AG09319 (cell line): ENCODE data around the gene CSPG5.

Source experiments
- DNase-seq: peaks from one replicate; pipeline ENCODE4 v3.0.0-alpha.2; 2010; ENCODE audit warnings: low read depth; ENCODE audit errors: extremely low read depth
- TF ChIP-seq, protein P1 (sequence below): IDR thresholded peaks from 2 replicates; pipeline ENCODE4 v1.5.1; 2011; ENCODE audit warnings: low read depth, mild to moderate bottlenecking, inconsistent platforms, low read length, moderate library complexity

The CSPG5 gene

DNA sequence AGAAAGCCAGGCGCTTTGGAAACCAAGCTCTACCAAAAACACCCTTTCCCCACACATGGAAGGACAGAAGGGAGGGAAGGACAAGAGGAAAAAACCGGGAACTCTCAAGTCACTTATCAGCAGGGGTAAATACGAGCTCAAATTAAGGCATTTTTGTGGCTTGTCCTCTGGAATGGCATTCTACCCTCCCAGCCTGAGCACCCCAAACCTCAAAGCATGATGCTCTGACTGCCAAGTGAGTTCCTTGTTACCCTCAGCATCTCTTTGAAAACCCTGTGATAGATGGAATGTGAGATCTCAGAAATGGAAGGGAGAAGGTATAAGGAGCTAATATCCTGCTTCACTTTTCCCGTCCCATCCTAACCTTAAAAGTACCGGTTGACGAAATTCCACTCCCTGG, 8.1 kb upstream of the CSPG5 start:
- no peak for DNase-seq
- TF ChIP-seq, protein P1, sequence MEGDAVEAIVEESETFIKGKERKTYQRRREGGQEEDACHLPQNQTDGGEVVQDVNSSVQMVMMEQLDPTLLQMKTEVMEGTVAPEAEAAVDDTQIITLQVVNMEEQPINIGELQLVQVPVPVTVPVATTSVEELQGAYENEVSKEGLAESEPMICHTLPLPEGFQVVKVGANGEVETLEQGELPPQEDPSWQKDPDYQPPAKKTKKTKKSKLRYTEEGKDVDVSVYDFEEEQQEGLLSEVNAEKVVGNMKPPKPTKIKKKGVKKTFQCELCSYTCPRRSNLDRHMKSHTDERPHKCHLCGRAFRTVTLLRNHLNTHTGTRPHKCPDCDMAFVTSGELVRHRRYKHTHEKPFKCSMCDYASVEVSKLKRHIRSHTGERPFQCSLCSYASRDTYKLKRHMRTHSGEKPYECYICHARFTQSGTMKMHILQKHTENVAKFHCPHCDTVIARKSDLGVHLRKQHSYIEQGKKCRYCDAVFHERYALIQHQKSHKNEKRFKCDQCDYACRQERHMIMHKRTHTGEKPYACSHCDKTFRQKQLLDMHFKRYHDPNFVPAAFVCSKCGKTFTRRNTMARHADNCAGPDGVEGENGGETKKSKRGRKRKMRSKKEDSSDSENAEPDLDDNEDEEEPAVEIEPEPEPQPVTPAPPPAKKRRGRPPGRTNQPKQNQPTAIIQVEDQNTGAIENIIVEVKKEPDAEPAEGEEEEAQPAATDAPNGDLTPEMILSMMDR = no peak

DNA sequence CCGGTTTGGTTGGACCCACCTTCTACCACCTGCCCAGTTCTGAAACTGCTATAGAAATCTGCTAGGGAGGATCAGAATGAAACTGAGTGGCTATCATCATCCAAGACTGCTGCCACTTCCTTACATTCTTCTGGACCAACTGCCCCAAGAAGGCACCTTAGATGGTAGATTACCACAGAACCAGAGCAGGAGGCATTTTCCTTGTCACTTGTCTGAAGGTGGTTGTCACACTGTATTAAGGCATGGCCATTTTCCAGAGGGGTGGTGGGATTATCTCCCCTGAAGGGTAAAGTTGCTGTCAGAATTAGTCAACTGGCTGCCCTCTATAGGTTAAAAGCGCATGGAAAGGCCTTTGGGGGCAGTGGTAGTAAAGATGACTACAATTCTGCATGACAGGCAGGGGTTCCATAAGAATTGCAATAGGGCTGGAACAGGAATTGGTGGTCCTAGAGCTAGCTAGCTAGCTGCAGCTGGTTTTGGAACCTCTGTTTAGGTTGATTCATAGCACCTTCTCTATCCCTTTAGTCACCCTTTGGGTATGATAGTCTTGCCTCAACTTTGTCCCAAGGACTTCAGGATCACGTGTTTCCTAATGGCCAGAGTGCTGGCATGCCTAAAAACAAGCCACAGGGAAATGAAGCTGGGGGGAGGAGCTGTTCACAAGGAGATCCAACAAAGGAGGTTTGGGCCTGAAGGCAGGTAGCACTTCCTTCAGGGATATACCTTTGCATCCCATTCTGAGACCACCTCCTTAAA, 4.8 kb upstream of the CSPG5 start:
- DNase-seq = no peak
- TF ChIP-seq, protein P1 = no peak

DNA sequence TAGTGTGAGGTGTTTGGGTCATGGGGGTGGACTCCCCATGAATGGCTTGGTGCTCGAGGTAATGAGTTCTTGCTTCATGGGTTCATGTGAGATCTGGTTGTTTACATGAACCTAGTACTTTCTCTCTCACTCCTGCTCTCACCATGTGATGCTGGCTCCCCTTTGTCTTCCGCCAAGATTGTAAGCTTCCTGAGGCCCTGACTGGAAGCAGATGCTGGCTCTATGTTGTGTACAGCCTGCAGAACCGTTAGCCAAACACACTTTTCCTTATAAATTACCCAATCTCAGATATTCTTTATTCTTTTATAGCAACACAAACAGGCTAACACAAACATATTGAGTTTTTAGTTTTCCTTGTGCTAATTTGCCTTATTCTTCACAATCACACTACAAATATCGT, 3.2 kb upstream of the CSPG5 start:
- TF ChIP-seq, protein P1 = no peak
- DNase-seq = no peak

DNA sequence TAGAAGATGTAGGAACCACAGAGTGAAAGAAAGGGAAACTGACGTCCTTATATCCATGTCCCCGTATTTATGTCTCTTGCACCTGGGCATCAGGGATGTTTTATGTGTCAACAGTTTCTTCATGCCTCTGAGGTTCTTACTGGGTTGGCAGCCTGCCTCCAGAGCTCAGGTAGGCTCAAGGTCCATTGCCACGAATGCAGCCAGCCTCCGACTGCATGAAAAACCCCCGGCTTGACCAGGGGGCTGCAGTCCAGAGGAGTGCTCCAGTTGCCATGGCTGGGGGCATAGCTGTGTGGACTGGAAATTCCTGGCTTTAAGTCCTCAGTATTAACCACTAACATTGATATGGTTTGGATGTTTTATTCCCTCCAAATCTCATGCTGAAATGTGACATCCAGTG, 2.8 kb upstream of the CSPG5 start:
- TF ChIP-seq, protein P1 = no peak
- no peak for DNase-seq

DNA sequence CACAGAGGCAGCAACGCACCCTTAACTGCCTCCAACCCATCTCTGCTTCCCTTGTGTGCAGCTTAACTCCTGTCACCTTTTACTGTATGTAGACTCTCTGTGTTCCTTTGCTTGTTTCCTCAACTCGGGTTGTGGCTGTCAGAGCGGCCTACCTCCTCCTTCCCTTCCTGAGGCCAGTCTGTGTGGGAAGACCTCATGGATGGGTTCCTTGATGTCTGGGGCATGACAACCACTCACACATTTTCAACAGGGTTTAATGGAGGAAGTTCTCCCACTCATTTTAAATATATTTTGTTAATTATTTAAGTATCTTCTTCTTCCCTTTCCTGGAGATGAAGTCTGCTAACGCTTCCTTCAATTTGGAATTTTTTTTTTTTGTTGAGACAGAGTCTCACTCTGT, 1.8 kb upstream of the CSPG5 start:
- TF ChIP-seq, protein P1 = no peak
- DNase-seq = no peak

DNA sequence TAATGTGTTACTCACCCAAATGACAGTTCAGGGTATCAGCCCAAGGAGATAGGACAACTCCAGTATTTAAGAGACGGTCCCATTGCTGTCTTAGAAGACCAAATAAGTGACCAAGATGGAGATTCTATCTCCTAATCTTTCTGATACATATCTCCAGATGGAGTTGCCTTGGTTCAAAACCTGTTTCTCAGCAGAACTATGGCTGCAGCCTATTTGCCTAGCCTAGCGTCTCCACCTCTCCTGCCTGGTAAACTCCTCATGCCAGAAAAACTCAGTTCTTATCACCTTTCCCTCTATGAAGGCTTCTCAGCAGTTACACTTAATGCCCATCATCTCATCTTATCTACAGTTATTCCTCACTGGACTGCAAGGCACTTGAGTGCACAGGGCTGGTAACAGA, 1.2 kb upstream of the CSPG5 start:
- TF ChIP-seq, protein P1 = no peak
- DNase-seq = no peak

DNA sequence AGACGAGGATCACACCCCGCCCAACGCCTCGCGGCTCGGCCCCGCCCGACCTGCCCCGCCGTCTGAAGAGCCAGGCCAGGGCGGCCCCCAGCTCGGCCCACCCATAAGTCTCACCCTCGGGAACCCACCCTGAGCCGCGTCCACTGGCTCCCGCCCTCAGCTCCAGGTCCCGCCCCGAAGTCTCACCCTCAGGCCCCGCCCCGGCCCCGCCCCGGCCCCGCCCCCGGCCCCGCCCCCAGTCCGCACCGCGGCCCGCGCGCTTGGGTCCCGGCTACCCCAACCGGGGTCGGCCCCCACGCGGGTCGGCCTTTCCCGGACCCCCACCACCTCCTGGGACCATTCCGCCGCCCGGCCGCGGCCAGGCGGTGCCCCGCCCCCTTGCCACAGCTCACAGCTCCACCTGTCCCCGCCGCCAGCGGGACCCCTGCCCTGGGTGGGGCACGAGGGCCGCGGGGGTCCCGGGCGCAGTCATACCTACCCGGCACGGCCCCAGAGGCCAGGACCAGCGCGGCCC, 489 bp downstream of the CSPG5 start:
- TF ChIP-seq, protein P1 = no peak
- no peak for DNase-seq
